ENCODE results near the gene P2RX1. TPM values are rescaled to one million over a fixed set of nuclear protein-coding genes. Genes with fewer than 3 reads are reported as not detected.
"Not testable (repeated sequence)": the region's sequence is repeated elsewhere in the genome, so short reads cannot be mapped to it uniquely, and the experiment has no call there.

P2RX1 gene
- total and polyA plus RNA-seq, 2 donors, result 19.6 to 126 TPM

- Histone ChIP-seq H3K4me1 (ENCODE audit: insufficient read depth) (peaks cover 3% of the 10 kb centered on the region), H3K4me3 (ENCODE audit: low read depth, low read length) (no peak overlapping the region), H3K36me3 (ENCODE audit: insufficient read depth) (no peaks in the 10 kb centered on the region), H3K27ac (ENCODE audit: low read depth) (no peak overlapping the region)
- no peak for DNase-seq (ENCODE audit: extremely low spot score)
- 94% methylated on average over 12 of the region's 12 CpGs for WGBS
These were observed 40.7 kb upstream of the P2RX1 start for GRCh38 chr17:3956983-3957382.

GRCh38 chr17:3956327-3956957 lies 40.2 kb upstream of the P2RX1 start:
- H3K4me1 ChIP-seq (ENCODE audit: insufficient read depth), result peaks cover 3% of the 10 kb centered on the region
- DNase-seq (ENCODE audit: extremely low spot score), result no peak
- H3K4me3 ChIP-seq (ENCODE audit: low read depth, low read length), result no peak overlapping the region
- no peaks in the 10 kb centered on the region for H3K36me3 ChIP-seq (ENCODE audit: insufficient read depth)
- no peak overlapping the region for H3K27ac ChIP-seq (ENCODE audit: low read depth)
- WGBS, result 76% methylated on average over 15 of the region's 15 CpGs

GRCh38 chr17:3955673-3955988 lies 39.4 kb upstream of the P2RX1 start:
- Histone ChIP-seq H3K36me3 (ENCODE audit: insufficient read depth) (no peaks in the 10 kb centered on the region), H3K4me3 (ENCODE audit: low read depth, low read length) (no peak overlapping the region), H3K27ac (ENCODE audit: low read depth) (no peak overlapping the region), H3K4me1 (ENCODE audit: insufficient read depth) (peaks cover 3% of the 10 kb centered on the region)
- WGBS, result 91% methylated on average over 10 of the region's 10 CpGs
- DNase-seq (ENCODE audit: extremely low spot score), result no peak

- 67% methylated on average over 18 of the region's 18 CpGs for WGBS
- no peak overlapping the region for H3K4me3 ChIP-seq (ENCODE audit: low read depth, low read length)
- no peak for DNase-seq (ENCODE audit: extremely low spot score)
- H3K36me3 ChIP-seq (ENCODE audit: insufficient read depth), result no peaks in the 10 kb centered on the region
- no peak overlapping the region for H3K27ac ChIP-seq (ENCODE audit: low read depth)
- H3K4me1 ChIP-seq (ENCODE audit: insufficient read depth), result peaks cover 3% of the 10 kb centered on the region
These were observed 38.9 kb upstream of the P2RX1 start for GRCh38 chr17:3954976-3955672.

GRCh38 chr17:3954086-3954485 lies 37.8 kb upstream of the P2RX1 start:
- 96% methylated on average over 10 of the region's 10 CpGs for WGBS
- Histone ChIP-seq H3K36me3 (ENCODE audit: insufficient read depth) (no peaks in the 10 kb centered on the region), H3K4me1 (ENCODE audit: insufficient read depth) (no peaks in the 10 kb centered on the region), H3K4me3 (ENCODE audit: low read depth, low read length) (no peak overlapping the region), H3K27ac (ENCODE audit: low read depth) (no peak overlapping the region)
- DNase-seq (ENCODE audit: extremely low spot score), result no peak

GRCh38 chr17:3953542-3953941 lies 37.3 kb upstream of the P2RX1 start:
- 92% methylated on average over 14 of the region's 14 CpGs for WGBS
- Histone ChIP-seq H3K4me1 (ENCODE audit: insufficient read depth) (no peaks in the 10 kb centered on the region), H3K36me3 (ENCODE audit: insufficient read depth) (no peaks in the 10 kb centered on the region), H3K27ac (ENCODE audit: low read depth) (no peak overlapping the region), H3K4me3 (ENCODE audit: low read depth, low read length) (no peak overlapping the region)
- no peak for DNase-seq (ENCODE audit: extremely low spot score)

- WGBS, result 98% methylated on average over 14 of the region's 14 CpGs
- no peak for DNase-seq (ENCODE audit: extremely low spot score)
- no peak overlapping the region for H3K4me3 ChIP-seq (ENCODE audit: low read depth, low read length)
- no peaks in the 10 kb centered on the region for H3K4me1 ChIP-seq (ENCODE audit: insufficient read depth)
- H3K36me3 ChIP-seq (ENCODE audit: insufficient read depth), result no peaks in the 10 kb centered on the region
- H3K27ac ChIP-seq (ENCODE audit: low read depth), result no peak overlapping the region
These were observed 35.9 kb upstream of the P2RX1 start for GRCh38 chr17:3952186-3952585.

- Histone ChIP-seq H3K4me1 (ENCODE audit: insufficient read depth) (no peaks in the 10 kb centered on the region), H3K27ac (ENCODE audit: low read depth) (no peak overlapping the region), H3K36me3 (ENCODE audit: insufficient read depth) (no peaks in the 10 kb centered on the region), H3K4me3 (ENCODE audit: low read depth, low read length) (no peak overlapping the region)
- DNase-seq (ENCODE audit: extremely low spot score), result no peak
- WGBS, result 91% methylated on average over 16 of the region's 16 CpGs
These were observed 35.2 kb upstream of the P2RX1 start for GRCh38 chr17:3951420-3951819.

- no peaks in the 10 kb centered on the region for H3K36me3 ChIP-seq (ENCODE audit: insufficient read depth)
- WGBS, result 96% methylated on average over 17 of the region's 17 CpGs
- DNase-seq (ENCODE audit: extremely low spot score), result no peak
- no peaks in the 10 kb centered on the region for H3K4me1 ChIP-seq (ENCODE audit: insufficient read depth)
- H3K4me3 ChIP-seq (ENCODE audit: low read depth, low read length), result no peak overlapping the region
- no peak overlapping the region for H3K27ac ChIP-seq (ENCODE audit: low read depth)
These were observed 34.7 kb upstream of the P2RX1 start for GRCh38 chr17:3951003-3951402.

GRCh38 chr17:3950584-3950983 lies 34.3 kb upstream of the P2RX1 start:
- H3K4me3 ChIP-seq (ENCODE audit: low read depth, low read length), result no peak overlapping the region
- H3K36me3 ChIP-seq (ENCODE audit: insufficient read depth), result no peaks in the 10 kb centered on the region
- no peak overlapping the region for H3K27ac ChIP-seq (ENCODE audit: low read depth)
- no peak for DNase-seq (ENCODE audit: extremely low spot score)
- WGBS, result 93% methylated on average over 12 of the region's 12 CpGs
- H3K4me1 ChIP-seq (ENCODE audit: insufficient read depth), result no peaks in the 10 kb centered on the region

- WGBS, result 89% methylated on average over 3 of the region's 3 CpGs
- no peak for DNase-seq (ENCODE audit: extremely low spot score)
- Histone ChIP-seq H3K36me3 (ENCODE audit: insufficient read depth) (no peaks in the 10 kb centered on the region), H3K4me1 (ENCODE audit: insufficient read depth) (no peaks in the 10 kb centered on the region), H3K27ac (ENCODE audit: low read depth) (no peak overlapping the region), H3K4me3 (ENCODE audit: low read depth, low read length) (no peak overlapping the region)
These were observed 33.2 kb upstream of the P2RX1 start for GRCh38 chr17:3949418-3949817.

- H3K4me3 ChIP-seq (ENCODE audit: low read depth, low read length); H3K36me3 ChIP-seq (ENCODE audit: insufficient read depth); H3K4me1 ChIP-seq (ENCODE audit: insufficient read depth); H3K27ac ChIP-seq (ENCODE audit: low read depth); DNase-seq (ENCODE audit: extremely low spot score): not testable (repeated sequence)
- WGBS, result 91% methylated on average over 3 of the region's 3 CpGs
These were observed 32.3 kb upstream of the P2RX1 start for GRCh38 chr17:3948551-3948950.

- Histone ChIP-seq H3K4me3 (ENCODE audit: low read depth, low read length) (no peak overlapping the region), H3K4me1 (ENCODE audit: insufficient read depth) (no peaks in the 10 kb centered on the region), H3K36me3 (ENCODE audit: insufficient read depth) (no peaks in the 10 kb centered on the region), H3K27ac (ENCODE audit: low read depth) (no peak overlapping the region)
- no peak for DNase-seq (ENCODE audit: extremely low spot score)
- 94% methylated on average over 43 of the region's 43 CpGs for WGBS
These were observed 31.1 kb upstream of the P2RX1 start for GRCh38 chr17:3947318-3947810.

GRCh38 chr17:3946711-3947235 lies 30.5 kb upstream of the P2RX1 start:
- H3K4me3 ChIP-seq (ENCODE audit: low read depth, low read length), result no peak overlapping the region
- DNase-seq (ENCODE audit: extremely low spot score), result no peak
- WGBS, result 52% methylated on average over 5 of the region's 5 CpGs
- H3K36me3 ChIP-seq (ENCODE audit: insufficient read depth), result no peaks in the 10 kb centered on the region
- H3K27ac ChIP-seq (ENCODE audit: low read depth), result no peak overlapping the region
- H3K4me1 ChIP-seq (ENCODE audit: insufficient read depth), result no peaks in the 10 kb centered on the region

Data from urinary bladder (tissue), 4 donors.